Right ventricle myocardium superior (tissue), 1 donor: ENCODE data around the gene IGF1. TPM values are rescaled to one million over a fixed set of nuclear protein-coding genes. Genes with fewer than 3 reads are reported as not detected.

ENCODE experiments used
- ATAC-seq: fragments of 200-7000 bp; cut with Tn5 transposase; one replicate; pipeline ENCODE4 v1.9.1; 2020; ENCODE audit warnings: mild to moderate bottlenecking; ENCODE audit not compliant: poor library complexity
- DNase-seq: peaks from one replicate; pipeline ENCODE4 v3.0.0-alpha.2; 2020
- intact Hi-C: fragments of 100-400 bp; cut with DNase I; formaldehyde crosslinking; loops from one replicate; pipeline ENCODE4 v1.11.2; 2022
- total RNA-seq: library from RNA; stranded (reverse); fragmentation: NEBNext Ultra II Directional; extraction: Animal tissue kit (Norgen Biotek cat#: 25700); gene quantifications from one replicate; pipeline ENCODE4 v1.2.1, GENCODE V29; 2021
- donor health status: DM: no; HTN: yes; CAD: no; lungs with severe emphysema.

IGF1 gene
- total RNA-seq, 1 donor from 2014 or later = 8.3 TPM

DNA sequence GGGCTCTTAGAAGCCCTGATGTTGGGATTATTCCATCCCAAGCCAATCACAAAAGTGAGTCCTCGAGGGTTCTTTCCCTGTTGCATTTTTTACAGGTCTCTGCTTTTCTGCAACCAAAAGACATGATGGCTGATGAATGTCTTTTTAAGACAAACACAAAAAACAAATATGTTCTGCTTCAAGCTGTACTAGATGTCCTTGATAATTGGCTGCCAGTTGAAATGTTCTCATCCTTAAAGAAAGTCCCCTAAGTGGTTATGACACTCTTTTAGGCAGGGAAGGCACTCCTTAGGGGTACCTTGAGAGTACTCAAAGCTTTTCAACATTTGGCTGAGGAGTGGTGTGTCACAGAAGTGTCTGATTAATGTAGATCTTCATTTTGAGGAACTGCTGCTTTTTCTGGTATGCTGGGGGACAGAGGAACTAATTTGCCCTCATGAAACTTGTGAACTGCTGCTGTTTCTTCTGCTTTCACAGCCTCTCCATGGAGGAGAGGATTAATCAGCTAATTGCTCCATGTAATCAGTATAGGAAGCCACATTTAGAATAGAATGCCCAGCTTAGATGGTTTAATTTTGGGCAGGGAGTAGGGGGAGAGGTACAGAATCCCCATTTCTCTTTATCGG lies 22.8 kb upstream of the IGF1 start:
- peak; percentile 67 for ATAC-seq
- no peak for DNase-seq
- intact Hi-C loops = no loop called here

DNA sequence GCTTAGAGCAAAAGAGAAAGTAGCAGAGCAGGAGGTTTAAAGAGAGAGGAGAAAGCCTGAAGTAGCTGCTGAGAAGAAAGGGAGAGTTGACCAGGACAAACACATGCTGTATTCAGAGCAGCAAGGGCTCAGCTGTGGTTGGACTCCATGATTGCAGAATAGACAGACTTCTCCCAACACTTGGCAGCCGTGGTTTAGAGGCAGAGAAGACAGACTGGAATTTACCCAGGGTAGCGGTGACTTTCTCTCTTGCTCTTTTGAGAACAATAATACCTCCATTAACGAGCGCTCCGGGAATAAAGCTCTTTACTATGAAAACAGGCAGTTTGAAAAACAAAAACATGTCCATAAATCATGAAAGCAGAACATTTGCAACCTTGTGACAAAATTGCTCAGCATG lies 21.4 kb upstream of the IGF1 start:
- ATAC-seq (no peak), DNase-seq (no peak)
- intact Hi-C loops = no loop called here

DNA sequence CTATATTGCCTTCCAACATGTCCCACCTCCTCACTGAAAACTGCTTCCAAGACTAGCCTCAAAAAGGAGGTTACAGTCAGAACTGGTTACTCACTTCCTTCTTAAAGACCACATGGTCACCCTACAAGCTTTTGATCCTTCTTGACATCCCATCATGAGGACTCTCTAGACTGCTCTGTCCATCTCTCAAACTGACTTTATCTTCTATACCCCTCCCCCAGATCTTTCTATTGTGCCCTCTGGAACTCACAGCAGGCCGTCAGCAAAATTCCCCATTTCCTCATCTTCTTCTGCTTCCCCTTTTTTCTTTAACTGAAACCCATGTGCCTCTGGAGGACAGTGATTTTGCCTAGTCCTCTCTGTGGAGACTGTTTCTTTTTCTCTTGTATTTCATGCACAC lies 18.1 kb upstream of the IGF1 start:
- intact Hi-C loops = no loop called here
- ATAC-seq (peak; percentile 46), DNase-seq (no peak)

DNA sequence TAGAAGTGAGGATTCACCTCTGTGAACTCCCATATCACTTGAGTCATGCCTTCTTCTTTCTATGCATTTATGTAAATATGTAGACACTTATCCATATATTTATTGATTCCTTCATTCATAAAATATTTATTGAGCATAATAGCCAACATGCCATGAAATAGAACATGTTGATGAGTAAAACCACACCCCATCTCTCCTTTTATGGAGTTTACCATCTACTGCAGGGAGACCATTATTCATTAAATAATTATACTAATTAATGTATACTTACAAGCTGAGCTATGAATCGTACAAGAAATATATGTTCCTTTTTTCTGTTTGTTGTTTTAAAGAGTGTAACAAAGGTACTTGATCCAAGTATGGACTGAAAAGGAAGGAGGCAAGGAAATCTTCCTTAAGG lies 17.4 kb upstream of the IGF1 start:
- intact Hi-C loops = no loop called here
- ATAC-seq (no peak), DNase-seq (no peak)

DNA sequence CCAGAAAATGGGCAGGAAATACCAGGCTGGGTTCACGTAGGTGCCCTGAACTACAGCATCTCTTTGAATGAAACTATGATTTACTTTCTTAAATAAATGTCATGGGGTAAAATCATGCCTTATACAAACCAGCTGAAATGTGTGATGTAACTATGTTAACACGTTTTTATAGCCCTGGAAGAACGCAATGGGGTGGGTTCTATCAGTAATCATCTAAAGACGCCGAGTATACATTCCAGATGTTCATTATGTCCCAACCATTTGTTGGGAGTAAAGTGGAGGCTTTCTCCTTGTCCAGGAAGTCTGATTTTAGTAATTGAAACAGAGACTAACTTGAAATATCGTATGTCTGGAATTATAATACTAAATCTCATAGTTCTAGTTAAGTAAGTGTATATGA lies 16.2 kb upstream of the IGF1 start:
- DNase-seq (no peak), ATAC-seq (no peak)
- intact Hi-C loops = no loop called here

DNA sequence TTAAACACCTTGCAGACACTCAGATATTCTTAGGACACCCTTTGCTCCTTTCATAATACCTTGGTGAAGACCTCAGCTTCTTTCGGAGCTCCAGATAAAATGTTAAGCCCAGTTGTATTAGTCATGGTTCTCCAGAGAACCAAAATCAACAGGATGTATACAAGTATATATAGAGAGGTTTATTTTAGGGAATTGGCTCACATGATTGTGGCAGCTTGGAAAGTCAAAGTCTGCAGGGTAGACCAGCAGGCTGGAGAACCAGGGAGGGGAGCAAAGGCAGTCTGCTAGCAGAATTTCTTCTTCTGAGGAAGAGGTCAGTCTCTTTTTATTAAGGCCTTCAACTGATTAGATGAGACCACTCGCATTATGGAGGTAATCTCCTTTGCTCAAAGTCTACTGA lies 6.9 kb upstream of the IGF1 start:
- intact Hi-C loops = loop anchor here (2.0 kb wide), 1 partner anchor 316 kb away; no protein-coding TSS in a partner anchor

DNA sequence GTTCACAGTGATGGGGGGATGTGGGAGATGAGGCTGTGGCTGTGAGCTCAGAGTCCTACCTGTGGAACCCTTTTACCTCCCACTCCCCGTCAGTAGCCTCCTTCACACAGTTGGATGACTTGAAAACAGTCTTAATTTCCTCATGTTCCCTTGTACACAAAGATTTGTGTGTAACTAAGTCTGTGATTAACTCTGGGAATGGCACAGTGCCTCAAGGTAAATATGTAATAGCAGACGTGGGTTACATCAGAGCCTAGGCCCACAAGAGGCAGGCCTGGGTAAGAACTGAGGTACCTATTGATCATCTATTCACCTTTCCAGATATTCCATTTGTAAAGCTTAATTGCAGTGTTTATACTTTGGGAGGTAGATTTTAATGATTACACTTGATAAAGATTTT lies 5.8 kb upstream of the IGF1 start:
- intact Hi-C loops = loop anchor here (2.0 kb wide), 1 partner anchor 315 kb away; no protein-coding TSS in a partner anchor
- ATAC-seq (no peak), DNase-seq (no peak)

More for the DNA sequence above, 6.9 kb upstream of the IGF1 start:
- ATAC-seq (no peak), DNase-seq (no peak)

DNA sequence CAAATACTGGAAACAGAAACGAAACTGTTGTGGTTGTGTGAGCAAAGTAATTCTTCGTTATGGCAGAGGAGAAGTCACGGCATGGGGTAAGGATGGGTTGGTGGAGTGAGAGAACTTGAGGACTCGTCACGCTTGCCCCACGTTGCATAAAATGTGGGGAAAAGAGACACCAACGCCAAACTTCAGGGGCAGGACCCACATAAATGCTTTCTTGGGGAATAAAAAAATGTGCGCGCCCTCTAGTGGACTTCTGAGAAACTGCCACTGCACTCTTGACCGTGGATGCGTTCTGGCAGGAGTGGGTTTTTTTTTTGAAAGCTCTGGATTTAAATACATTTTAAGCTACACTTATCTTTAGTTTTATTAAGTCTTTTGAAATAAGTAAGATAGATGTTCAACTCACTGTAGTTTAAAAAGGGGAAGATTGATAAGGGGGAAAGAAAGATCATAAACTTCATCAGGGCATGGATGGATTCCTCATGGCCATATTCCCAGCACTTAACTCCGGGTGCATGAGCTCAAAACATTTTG lies 4.1 kb upstream of the IGF1 start:
- DNase-seq (peak; percentile 45), ATAC-seq (peak; percentile 73)
- intact Hi-C loops = no loop called here

DNA sequence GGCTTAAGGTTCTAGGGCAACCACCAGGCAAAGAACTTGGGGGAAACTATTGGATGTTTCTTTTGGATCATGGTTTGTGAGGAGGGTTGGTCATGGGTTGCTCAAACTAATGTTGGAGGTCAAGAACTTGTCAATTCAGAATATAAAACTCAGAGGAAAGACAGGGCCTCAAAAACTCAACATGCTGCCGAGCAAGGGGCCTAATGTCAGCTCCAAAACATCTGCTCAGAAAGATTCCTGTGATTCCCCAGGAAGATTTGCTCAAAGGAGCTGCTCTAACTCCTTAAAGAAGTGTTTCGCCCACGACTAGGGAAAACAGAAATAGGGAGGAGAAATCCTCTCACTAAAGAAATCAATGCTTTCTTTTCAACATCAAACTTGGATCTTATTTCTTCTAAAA lies 3.7 kb upstream of the IGF1 start:
- ATAC-seq (no peak), DNase-seq (no peak)
- intact Hi-C loops = no loop called here

DNA sequence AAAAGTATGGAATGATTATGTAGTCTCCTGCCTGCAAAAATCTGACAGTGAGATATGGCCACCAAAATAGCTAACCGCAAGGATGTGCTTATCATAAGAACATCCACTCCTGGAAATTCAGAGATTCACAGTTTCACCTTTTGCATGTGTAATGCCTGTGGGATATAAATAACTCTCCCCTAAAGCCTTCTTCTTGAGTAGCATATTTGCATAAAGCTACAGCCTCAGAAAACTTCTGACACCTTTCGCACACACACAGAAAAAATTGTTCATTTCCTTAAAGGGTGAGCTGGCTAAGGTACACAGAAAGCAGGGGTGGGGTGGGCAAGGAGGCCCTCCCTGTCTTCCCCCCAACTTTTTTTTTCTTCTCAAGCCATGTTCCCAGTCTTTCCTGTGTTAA lies 3.1 kb upstream of the IGF1 start:
- ATAC-seq = no peak
- intact Hi-C loops = no loop called here

DNA sequence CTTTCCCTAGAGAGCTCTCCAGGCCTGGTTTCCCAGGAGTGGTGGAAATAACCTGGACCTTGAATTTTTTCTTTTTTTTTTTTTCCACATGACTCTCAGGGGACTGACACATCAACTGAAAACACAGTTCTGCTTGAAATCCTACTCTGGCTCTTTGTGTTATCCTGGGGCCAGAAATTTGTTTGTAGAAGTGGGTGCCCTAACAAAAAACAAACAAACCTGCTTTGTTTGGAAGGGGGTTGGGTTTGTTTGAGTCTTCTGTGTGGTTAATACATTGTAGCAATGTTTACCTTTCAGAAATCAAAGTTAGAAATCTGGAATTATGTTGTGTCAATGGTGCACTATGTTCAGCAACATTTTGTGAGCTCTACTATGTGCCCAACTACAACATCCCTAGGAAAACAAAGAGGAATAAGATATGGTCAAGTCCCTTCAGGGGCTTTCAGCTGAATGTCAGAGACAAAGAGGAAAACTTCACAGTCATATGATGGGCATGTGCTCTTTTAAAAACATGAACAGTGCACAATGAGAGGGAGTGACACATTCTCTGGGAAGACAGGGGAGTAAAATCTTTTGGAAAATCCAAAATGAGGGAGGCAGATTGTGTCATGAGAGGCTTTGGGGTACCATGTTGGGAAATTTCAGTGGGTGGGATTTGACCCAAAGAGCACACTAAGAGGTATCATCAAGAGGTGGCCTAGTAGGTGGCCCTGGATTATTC lies 1.5 kb upstream of the IGF1 start:
- DNase-seq (no peak), ATAC-seq (no peak)
- intact Hi-C loops = no loop called here

More for the DNA sequence above, 3.1 kb upstream of the IGF1 start:
- DNase-seq = no peak

DNA sequence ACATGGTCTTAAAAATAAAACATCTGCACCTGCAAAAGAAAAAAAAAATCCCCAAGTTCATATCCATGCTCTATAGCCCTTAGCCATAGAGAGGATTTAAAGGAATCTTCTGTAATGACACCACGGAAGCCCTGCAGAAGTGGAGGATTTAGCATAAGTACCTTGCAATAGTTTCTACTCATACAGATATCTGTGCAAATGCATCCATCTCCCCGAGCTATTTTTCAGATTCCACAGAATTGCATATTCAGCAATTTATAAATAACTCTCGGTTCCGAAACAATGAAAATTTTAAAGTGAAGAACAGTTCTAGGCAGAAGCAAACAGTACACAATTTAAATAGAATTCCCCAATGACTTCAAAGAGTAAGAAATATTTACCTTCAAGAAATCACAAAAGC lies 424 bp downstream of the IGF1 start:
- intact Hi-C loops = no loop called here
- ATAC-seq (no peak), DNase-seq (no peak)

DNA sequence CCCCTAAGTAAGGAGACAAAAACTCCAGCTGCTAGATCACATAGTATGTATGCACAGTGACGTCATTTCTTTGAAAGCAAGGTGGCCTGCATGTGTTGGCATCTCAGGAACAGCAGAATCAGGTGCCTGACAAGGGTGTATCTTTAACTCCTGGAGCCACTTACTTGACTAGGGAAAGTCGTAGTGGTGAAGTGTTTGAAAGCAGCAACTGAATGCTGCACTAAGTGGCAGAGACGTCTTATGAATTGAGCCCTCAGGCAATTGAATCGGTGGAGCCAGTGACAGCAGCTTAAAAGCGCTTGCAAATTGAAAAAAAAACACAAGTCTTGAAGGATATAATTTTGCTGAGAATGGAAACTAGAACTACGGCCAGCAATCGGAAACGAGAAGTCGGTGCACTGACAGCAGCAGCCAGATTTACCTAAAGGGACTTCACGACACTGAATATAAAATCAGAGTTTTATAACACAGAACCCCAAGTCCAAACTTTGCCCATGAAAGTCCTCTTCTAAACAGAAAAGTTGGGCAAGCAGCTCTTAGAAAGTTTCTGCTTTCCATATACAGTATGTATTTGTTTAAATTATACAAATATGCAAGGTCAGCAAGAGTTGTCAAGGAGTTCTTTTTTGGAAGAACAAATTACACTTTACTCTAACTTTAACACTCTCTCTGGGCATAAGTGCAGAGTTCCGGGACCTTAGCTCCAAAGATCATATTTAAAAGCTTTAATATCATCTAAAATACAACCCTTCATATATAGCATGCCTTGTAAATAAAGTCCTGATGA lies 1.1 kb downstream of the IGF1 start:
- peak; percentile 16 for ATAC-seq
- no peak for DNase-seq
- intact Hi-C loops = no loop called here

DNA sequence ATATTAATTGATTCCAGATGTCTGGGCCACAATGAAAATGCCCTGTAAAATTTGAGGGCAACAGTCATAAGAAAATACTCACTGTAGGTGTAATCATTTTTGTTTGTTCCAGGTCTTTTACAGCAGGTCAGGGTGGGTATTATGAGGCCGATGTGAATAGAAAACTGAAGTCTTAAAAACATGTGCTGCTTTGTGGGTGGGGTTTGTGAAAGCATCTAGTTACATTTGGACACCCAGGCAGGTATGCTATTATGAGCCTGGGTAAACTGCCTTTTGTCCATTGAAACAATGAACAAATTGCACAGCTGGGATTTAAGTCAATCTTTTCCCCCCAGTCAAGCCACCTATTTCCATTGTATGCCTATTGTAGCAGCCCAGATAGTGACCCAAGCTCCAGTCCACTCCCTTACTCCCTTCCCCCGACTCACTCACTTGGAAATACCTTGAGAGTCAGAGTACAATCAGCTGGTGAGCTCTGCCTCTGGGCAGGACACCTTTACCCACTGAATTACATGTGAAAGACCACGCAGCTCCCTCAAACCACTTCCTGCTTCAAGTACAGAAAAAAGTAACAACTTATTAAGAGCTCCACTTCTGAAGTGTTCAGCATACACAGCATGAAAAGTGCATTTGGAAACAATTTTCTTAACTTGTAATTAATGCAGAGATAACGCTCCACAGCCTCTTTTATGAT lies 1.8 kb downstream of the IGF1 start:
- intact Hi-C loops = no loop called here
- ATAC-seq = no peak
- no peak for DNase-seq

DNA sequence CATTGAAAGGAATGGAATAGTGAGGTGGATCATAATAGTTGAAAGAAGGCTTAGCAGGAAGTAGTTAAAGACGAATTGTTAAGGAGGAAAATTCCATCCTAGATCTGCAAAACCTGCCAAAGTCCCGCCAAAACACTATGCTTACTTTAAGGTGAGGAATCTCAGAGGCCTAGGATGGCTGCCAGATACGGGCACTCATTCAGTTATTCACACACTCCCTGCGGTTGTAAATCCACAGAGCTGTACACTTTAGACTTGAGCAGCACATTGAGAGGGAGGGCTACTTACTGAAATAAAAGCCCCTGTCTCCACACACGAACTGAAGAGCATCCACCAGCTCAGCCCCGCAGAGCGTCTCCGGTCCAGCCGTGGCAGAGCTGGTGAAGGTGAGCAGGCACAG lies 5.0 kb downstream of the IGF1 start:
- DNase-seq (no peak), ATAC-seq (no peak)
- intact Hi-C loops = no loop called here

DNA sequence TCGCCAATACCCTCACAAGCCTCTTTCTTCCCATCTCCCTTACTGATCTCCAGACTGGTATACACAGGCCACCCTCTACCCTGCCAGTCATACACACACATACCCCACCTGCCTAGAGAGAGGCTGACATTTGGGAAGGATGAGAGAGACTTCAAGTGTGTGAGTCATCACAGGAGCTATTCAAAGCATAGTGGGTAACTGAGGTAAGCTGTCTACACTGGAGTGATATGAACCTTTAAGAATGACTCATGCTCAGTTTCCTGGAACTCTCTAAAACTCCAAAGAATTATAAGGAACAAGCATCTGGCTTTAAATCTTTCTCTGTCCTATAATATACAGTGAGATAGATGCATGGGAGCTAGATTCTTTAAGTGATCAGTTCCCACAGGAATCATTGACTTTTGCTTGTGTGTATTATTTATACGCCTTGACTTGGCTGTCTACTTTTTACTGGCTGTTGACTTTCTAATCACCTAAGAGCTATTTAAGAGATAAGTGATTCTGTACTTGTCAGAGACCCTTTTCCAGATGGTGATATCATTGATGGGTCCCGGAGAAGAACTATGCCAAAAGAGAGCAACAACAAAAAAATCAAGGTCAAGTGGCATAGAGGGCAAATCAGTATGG lies 5.8 kb downstream of the IGF1 start:
- no peak for DNase-seq
- no peak for ATAC-seq
- intact Hi-C loops = no loop called here

DNA sequence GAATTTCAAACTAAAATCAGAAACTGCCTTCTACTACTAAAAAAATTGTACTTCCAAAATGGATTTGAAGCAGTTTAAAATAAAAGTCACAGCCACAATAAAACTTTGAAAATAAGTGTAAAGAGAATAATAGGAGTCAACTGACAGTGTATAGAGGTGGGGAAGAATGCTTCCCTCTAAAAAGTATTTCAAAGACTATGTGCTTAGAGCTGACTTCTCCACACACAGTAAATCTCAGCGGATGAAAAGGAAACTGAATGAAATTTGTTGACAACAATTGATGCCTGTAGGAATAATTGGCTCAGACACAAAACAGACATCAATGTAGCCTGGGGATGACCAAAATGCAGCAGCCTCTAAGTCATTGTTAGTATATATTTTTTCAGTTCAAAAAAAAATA lies 7.9 kb downstream of the IGF1 start:
- no peak for DNase-seq
- intact Hi-C loops = no loop called here
- ATAC-seq = no peak

DNA sequence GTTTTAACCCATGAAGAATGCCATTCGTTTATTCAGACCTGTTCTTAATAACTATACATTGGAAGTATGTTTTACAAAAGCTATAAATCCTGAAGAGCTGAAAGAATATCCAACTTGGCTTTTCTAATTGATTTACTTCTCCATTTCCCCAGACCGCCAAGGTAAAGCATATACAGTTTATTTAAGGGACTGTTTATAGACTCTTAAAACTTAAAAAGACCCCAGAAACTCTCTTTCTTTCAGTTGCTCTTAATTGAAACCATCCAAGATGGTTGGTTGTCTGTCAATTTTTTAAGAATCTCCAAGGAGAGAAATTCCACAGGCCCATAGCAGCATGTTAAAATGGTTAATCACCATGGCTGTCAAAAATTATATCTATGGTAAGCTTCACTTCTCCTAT lies 8.8 kb downstream of the IGF1 start:
- no peak for DNase-seq
- intact Hi-C loops = no loop called here
- ATAC-seq = no peak

DNA sequence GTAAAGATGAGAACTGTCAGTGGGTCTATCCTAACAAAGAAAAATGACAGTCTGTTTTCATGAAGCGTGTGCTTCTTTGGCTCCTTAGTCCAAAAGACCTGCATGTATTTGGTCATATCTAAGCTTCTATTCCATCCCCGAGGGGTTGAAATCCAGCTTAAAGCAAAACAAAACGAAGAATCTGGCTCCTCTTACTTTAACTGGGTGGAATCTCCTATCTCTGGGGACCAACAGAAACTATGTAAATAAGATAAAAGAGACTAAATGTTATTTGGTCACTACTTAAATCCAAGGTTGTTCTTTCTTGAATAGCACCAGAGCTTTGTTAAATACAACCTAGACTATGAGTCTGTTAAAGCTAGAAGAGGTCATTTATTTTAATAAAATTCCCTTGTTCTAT lies 9.4 kb downstream of the IGF1 start:
- intact Hi-C loops = no loop called here
- ATAC-seq (no peak), DNase-seq (no peak)
